SIG-M5 (cell line): ENCODE data around the gene NKX3-2.
"Not testable (repeated sequence)": the region's sequence is repeated elsewhere in the genome, so short reads cannot be mapped to it uniquely, and the experiment has no call there.

ENCODE experiments used
- DNase-seq: peaks from one replicate; lab custom pipeline; 2025; lab: John Stamatoyannopoulos, UW

NKX3-2 gene

GRCh38 chr4:13543839-13544605 lies at the start of gene NKX3-2:
NKX3-2 (minus strand) TSS chr4:13544508; CDS start chr4:13544414, 94 bp downstream.
- no peak for DNase-seq

- DNase-seq, result no peak
These were observed 47.9 kb upstream of the NKX3-2 start for GRCh38 chr4:13592220-13592619.

DNA sequence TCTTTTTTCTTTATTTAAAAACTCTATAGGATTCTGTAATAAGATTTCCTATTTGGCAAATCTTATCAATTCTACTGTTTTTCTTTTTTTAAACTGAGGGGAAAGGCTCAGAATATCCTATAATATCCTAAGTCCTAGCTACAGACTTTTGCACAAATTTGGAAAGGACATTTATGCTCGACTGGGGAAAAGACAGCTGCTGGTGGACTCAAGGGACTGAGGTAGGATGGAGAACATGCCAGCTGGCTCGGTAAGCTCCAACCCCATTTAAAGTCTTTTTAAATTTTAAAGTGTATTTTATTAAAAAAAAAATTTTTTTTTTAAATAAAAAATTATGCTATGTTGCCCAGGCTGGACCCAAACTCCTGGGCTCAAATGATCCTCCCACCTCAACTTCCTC lies 46.5 kb upstream of the NKX3-2 start:
- no peak for DNase-seq

- DNase-seq, result no peak
These were observed 44.6 kb upstream of the NKX3-2 start for GRCh38 chr4:13588954-13589353.

DNA sequence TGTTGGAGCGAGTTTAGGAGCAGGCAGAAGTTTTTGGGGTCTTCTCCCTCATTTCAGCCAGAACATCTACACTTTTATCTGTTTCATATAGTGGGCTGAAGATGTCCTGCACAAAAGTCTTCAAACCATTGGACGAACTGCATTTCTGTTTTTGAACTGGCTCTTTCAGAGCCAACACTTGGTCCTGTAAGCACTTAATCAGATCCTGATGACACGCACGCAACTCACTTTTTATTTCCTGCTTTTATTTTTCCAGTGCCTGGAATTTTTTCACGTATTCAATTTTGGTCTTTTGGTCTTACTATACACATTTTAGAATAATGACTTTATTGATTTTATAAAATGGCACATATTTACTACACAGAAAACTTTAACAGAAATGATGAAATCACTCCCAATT lies 40.2 kb upstream of the NKX3-2 start:
- DNase-seq, result no peak

- peak; percentile 9 for DNase-seq
These were observed 35.7 kb upstream of the NKX3-2 start for GRCh38 chr4:13580036-13580435.

DNA sequence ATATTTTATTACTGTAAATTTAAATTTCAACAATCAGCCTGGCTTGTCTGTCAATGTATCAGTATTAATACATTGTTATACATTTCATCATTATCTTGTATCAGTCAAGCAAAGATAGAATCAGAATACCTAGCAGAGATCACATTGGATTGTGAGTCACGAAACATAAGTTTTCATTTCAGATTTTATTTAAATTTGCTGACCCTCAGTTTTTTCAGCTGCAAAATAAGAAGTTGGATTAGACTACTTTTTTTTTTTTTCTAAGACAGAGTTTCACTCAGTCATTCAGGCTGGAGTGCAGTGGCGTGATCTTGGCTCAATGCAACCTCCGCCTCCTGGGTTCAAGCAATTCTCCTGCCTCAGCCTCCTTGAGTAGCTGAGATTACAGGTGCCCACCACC lies 33.4 kb upstream of the NKX3-2 start:
- DNase-seq, result no peak

- DNase-seq, result no peak
These were observed 26.6 kb upstream of the NKX3-2 start for GRCh38 chr4:13570916-13571315.

DNA sequence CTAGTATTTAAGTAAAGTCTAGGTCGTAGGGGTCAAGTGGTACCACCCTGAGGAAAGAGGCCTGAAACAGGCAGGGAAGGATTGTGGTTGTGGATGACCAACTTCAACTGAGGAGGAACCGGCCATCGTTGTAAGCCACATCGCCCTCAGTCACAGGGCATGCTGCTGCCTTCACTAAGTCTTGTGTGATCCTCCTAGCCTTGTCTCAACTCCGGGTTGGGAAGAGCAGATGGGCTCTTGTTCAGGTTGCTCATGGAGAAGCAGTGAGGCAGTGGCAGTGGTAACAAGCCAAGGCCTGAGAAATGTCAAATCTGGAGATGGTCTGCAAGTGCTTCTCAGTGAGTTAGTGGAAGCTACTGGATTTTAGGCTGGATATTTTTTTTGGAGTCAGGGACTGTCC lies 22.8 kb upstream of the NKX3-2 start:
- DNase-seq, result no peak

- DNase-seq, result no peak
These were observed 18.6 kb upstream of the NKX3-2 start for GRCh38 chr4:13562876-13563275.

DNA sequence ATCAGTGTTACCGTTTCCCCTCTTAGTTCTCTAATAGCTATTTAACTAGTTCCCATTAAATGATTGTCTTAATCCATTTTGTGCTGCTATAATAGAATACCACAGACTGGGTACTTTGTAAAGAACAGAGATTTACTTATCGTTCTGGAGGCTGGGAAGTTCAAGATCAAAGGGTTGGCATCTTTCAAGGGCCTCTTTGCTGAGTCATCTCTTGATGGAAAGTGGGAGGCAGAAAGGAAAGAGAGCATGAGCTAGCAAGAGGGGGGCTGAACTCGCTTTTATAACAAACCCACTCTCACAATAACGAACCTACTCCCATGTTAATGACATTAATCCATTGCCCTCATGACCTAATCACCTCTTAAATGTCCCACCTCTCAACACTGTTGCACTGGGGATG lies 17.4 kb upstream of the NKX3-2 start:
- DNase-seq, result no peak

DNA sequence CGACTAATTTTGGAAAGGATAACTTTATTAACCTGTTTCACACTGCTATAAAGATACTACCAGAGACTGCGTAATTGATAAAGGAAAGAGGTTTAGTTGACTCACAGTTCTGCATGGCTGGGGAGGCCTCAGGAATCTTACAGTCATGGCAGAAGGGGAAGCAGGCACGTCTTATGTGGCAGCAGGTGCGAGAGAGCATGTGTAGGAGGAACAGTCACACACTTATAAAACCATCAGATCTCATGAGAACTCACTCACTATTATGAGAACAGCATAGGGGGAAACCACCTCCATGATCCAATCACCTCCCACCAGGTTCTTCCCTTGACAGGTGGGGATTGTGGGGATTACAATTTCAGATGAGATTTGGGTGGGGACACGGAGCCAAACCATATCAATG lies 15.8 kb upstream of the NKX3-2 start:
- DNase-seq, result not testable (repeated sequence)

GRCh38 chr4:13559413-13559812 lies 15.1 kb upstream of the NKX3-2 start:
- DNase-seq, result no peak

- DNase-seq, result no peak
These were observed 14.6 kb upstream of the NKX3-2 start for GRCh38 chr4:13558881-13559280.

- DNase-seq, result no peak
These were observed 11.0 kb upstream of the NKX3-2 start for GRCh38 chr4:13555325-13555724.

DNA sequence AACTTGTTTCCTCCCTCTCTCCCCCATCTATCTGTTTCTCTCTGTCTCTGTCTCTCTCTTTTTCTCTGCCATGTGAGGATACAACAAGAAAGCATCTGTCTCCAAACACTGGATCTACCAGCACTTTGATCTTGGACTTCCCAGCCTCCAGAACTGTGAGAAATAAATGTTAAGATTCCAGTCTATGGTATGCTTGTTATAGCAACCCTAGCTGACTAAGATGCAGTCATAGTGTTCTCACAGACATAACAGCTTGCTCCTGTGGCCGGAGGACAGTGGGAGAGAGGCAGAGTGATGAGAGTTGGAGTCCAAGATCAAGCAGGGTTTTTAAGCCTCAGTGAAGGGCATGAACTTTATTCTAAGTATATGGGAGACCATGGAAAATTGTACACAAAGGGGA lies 8.8 kb upstream of the NKX3-2 start:
- DNase-seq, result no peak

- DNase-seq, result peak; percentile 5
These were observed 4.8 kb upstream of the NKX3-2 start for GRCh38 chr4:13548984-13549546.

- no peak for DNase-seq
These were observed 4.0 kb upstream of the NKX3-2 start for GRCh38 chr4:13548059-13548983.

DNA sequence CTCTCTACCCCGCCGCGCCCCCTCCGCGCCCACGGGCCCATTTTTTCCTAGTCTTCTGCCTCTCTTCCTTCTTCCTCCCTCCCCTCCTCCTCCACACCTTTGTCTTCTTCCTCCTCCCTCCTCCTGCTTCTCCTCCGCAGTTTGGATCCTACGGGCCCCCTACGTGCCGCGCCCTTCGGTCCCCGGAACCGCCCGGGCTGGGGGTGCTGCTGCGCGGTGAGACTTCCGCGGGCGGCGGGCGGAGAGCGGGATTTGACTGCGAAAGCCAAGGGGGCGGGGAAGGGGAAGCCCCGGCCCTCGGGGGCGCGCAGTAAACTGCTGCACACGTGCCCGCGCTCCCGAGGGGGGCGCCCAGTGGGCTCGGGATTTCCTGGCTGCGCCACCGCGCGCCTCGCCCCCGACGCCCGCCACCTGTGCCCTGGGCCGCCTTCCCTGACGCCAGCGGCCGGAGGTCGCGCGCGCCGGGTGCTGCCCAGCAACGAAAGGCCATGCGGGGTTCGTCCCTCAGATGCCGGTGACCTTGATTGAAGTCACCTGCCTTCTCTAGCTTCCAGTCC lies 3.3 kb upstream of the NKX3-2 start:
- no peak for DNase-seq

GRCh38 chr4:13546941-13547484 lies 2.7 kb upstream of the NKX3-2 start:
- DNase-seq, result no peak

DNA sequence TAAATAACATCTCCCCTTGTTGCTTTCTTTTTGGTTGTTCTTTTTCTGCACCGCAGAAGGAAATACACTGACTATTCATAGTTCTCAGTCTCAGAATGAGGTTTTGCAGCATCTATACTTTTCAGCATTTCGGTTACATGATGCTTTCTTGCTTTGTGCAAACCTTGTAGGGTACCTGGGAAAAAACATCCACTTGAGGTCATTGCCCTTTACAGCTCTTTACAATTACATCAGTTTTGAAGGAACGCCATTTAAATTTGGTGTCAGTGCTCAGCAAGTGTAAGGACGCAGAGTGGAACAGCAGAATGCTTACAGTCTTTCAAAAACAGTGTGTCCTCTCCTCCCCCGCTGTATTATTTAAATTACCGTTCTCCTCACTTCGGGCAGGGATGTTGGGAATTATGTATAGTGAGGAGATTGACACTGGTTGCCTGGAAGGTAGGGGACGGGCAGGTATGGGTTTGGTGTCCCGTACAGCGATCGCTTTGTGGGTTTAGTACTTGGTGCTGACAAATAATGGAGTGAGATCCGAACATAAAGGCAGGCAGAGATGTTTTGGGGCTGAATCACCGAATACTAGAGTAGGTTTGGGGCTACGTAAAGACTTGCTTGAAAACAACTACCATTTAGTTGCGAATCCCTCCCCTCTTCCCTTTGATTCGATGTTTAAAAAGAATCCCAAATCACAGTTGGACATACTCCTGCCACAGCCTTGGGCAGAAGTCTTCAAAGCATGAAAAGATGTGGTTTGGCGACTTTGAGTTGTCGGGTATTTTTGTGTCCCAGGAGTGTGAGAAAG lies 2.0 kb upstream of the NKX3-2 start:
- DNase-seq, result no peak
